Lung microvascular endothelial cell (primary cell): Measurements from ENCODE around the gene RCC2. TPM values are rescaled to one million over a fixed set of nuclear protein-coding genes. Genes with fewer than 3 reads are reported as not detected.
"Not testable (repeated sequence)": the region's sequence is repeated elsewhere in the genome, so short reads cannot be mapped to it uniquely, and the experiment has no call there.

ENCODE experiments used
- DNase-seq, 2 donors: peaks; one replicate each; pipeline versions ENCODE4 v3.0.0 to v3.0.0-alpha.2; 2010; ENCODE audit warnings: low read depth in 2 of 2
- total RNA-seq: library from RNA; depleted of rRNA; stranded (reverse); fragments of >200 nt; gene quantifications from 2 replicates; pipeline ENCODE4 v1.2.1, GENCODE V29; 2014

RCC2 gene
- total RNA-seq, 1 donor from 2014 or later: 80.2 TPM

DNA sequence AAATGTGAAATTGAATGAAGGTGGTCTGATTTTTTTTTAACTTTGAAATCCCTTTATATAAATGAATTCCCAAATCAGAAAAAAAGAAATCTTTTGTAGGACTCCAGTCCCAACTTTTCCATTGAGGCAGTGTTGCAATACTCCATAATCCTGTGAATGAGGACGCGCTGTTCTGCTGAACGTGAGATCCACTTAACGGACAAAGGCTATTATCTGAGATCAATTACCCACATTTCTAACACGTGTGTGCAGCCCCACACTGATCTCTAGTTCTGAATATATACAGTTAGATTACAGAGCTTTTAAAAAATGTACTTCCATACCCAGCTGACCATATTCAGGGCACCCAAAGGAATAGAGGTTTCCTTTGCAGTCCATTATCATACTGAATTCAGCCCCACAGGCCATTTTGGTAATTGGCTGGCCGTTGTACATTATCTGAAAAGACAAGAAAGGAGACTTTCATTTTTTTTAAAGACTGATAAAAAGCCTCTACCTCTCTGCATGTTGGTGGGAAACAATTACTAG, 19.0 kb downstream of the RCC2 start:
- no peak for DNase-seq

DNA sequence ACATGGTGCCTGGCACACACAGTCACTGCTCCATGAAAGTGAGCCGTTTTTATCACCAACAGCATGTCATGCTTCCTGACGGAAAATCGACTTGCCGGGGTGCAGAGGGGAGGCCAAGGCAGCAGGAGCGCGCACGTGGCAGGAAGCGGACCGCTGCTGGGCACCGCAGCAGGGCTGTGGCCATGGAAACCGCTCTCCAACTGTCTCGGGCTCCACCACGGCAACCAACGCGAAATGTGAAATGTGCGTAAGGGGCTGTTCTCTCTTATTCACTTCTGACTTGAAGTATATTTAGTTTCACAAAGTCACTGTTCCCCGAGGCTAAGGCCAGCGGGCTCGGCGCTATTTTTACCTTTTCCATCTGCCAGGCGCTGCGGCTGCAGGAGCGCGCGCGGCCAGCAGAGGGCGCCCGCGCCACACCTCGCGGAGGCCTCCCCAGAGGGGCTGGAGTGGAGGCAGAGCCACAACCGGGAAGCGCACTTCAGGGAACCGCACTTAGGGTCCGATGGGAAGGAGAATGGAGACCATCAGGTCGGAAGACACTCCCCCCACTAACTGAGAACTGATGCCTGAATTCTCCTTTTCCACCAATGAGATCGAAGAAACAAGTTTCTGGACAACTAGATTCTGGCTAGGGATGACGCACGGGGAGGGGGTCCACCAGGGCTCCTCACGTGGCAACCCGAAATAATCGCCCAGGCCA, 19.7 kb downstream of the RCC2 start:
- peak; percentile 60 to 71 for DNase-seq

DNA sequence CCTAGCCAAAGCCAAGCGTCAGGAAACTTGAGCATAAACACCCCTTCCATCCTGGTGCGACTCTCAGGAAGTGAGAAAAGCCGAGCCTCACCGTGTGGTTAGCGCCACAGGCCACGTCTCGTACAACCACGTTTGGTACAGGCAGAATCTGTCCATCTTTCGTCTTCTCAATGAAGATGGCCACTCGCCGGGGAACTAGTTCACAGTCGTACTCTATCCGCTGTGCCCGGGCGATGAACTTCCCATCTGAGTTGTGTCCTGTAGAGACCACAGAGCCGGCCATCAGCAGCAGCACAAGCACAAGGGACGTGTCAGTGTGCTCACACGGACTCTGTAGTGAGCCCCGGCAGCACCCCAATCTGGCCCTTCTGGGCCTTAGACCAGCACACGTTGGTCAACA, 23.1 kb downstream of the RCC2 start:
- no peak for DNase-seq

DNA sequence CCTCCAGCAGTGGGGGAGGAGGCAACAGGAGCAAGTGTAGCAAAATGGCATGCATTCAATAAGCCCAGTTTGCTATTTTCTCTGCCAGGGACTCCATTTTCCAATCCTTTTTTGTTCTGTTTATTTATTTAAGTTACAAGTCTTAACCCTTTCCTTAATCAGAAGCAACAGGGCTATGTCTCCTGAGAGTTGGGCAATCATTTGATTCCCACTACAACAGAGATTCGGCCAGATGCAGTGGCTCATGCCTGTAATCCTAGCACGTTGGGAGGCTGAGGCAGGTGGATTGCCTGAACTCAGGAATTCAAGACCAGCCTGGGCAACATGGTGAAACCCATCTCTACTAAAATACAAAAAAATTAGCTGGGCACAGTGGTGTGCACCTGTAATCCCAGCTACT, 25.5 kb downstream of the RCC2 start:
- no peak for DNase-seq

DNA sequence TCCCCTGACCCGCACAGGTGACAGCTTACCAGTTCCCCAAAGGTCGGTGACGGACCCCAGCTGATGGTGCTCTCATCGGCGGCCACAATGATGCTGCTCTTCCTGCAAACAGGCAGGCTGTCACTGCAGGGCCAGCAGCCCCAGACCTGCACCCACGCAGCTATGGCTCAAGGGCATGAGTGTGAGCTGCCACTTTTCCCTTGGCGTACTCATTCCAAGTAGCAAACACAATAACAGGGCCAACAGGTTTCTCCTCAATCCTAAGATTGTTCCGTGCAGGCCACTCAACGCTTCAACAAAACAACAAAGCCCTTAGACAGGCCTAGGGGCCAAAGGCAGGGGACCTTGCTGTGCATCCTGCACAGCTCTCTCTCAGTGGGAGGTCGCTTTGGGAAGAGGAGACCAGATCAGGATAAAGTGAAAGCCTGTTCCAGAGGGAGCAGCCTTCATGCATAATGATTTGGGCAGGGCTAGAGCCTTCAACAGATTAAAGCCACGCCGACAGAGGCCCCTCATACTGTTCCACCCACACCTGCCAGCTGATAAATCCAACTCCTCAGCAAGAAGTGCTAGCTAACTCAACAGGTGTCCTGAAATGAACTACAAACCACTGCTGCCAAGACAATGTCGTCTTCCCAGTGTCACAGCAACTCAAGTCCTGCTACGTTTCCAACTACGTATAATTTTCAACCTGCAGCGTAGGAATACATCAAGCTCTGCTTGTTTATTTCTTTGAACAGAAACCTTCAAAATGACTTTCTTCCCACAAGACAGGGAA, 27.2 kb downstream of the RCC2 start:
- no peak for DNase-seq

DNA sequence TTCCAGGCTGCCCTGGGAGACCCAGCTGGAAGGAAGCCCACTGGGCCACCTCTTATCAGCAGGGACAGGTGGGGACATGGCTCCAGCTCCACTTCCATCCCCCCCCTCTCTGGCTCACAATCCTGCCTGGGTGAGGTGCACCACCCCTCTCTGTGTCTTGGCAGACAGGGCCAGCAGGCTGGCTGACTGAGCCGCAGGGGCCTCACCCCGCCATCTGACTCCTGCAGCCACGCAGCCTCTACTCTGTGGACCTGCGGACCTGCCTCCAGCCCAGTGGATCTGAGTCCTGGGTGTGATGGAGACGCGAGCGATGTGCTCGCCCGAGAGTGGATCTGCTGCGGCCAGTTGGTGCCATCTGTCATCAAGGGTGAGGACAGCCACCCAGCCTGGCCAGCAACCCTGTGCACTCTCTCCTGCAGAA, 30.1 kb downstream of the RCC2 start:
- no peak for DNase-seq

DNA sequence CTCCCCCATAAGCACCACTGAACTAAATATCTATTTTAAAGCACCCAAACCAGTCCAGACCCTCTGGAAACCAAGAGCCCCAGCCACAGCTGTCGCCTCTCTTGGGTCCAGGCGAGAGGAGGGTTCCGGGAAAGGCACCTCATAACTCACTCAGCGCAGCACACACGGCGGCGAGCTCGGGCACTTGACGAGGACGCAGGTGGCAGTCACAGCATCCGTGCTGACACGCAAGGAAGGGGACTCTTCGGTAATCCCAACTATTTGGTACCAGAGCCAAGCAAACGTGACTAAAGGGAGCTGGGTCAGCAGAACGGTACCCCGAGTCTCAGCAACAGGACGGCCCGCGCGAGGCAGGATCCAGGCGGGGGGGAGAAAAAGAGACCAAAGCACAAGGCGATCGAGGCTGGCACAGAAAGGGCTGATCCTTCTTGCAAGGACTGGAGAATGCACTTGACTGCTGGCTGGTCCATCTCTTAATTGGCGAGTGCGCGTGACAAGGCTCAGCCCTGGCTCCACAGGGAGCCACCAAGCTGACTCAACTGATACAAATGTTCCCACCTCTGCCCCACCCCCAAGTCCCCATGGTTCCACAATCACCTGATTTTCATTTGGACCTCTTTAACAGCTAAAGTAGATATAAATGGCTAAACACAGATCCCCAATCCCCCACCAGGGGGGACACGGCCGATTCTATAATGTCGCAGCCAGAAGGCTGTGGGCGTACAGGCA, 31.5 kb downstream of the RCC2 start:
- not testable (repeated sequence) for DNase-seq

GRCh38 chr1:17406760-17407475, 32.6 kb downstream of the RCC2 start:
- DNase-seq: not testable (repeated sequence)

- peak; percentile 61 to 70 for DNase-seq
Measured at GRCh38 chr1:17405898-17406759, 33.3 kb downstream of the RCC2 start.

DNA sequence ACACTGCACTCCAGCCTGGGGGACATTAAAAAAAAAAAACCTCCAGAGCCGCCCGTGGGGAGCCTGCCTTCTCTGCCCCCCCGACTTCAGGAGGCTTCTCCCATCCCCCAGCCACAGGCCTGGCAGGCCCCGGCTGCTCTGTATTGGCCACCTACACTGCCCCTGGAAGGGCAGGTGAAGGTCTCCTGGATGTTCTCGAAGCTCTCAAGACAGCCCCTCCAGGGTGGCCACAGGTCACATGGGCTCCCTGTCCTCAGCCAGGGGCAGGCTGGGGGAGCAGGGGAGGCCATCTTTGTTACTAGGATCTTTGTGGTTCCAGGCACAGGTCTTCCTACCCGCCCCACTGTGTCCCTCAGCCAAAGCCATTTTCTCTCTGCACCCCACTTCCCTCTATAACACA, 34.7 kb downstream of the RCC2 start:
- DNase-seq: no peak

- DNase-seq: no peak
Measured at GRCh38 chr1:17404034-17404684, 35.3 kb downstream of the RCC2 start.

DNA sequence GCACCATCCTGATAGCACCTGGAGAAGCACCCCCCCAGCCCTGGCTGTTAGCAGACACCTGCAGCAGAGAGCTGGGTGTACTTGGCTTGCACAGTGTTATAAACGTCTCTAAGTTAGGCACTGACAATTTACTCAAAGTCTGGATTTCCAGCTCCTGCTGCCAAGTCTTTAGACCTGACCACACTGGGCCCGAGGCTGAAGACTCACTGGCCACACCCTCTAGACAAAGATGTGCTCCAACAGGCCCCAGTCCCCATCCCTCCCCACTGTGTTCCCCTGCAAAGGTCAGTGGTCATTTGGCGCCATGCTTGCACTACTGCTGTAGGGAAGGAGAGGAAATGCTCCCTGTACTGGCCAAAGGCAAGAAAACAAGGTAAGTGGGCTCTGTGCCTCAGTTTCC, 36.4 kb downstream of the RCC2 start:
- DNase-seq: no peak

GRCh38 chr1:17401841-17402240, 37.6 kb downstream of the RCC2 start:
- DNase-seq: no peak

DNA sequence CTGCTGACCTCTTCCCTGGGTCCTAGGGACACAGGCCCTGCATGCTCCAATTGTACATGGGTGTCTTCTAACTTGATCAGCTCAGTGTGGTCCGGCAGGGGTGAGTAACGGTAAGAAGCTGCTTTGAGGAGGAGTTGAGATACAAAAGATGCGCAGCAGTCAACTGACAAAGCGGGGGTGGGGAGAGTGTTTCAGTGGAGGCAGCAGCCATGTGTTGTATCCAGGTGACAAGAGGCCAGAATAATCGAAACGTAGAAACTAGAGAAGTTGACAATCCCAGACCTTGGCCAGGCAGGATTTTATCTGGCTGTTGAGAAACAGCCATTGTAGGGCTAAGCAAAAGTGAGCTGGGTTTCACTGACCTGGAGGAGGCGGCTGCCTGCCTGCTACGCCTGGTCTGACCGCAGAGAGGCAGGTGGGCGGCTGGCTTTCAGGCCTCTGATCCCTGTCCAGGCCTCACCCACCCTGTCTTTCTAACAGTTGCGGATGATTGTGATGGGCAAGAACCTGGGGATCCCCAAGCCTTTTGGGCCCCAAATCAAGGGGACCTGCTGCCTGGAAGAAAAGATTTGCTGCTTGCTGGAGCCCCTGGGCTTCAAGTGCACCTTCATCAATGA, 38.6 kb downstream of the RCC2 start:
- no peak for DNase-seq

GRCh38 chr1:17397910-17398695, 41.4 kb downstream of the RCC2 start:
- no peak for DNase-seq

DNA sequence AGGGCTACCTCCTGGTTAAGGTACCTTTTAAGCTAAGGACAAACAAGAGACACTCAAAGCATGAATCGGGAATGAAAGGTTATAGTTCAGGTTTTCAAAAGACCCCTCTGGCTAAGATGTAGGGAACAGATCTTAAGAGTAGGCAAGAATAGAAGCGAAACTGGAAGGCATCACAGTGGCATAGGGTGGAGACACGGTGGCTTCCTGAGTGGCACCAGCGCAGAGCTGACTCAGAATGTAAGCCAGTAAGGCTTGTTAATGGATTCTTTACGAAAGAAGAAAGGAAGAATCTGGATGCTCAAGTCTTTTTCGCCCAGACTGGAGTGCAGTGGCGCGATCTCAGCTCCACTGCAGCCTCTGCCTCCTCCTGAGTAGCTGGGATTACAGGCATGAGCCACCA, 46.2 kb downstream of the RCC2 start:
- no peak for DNase-seq

DNA sequence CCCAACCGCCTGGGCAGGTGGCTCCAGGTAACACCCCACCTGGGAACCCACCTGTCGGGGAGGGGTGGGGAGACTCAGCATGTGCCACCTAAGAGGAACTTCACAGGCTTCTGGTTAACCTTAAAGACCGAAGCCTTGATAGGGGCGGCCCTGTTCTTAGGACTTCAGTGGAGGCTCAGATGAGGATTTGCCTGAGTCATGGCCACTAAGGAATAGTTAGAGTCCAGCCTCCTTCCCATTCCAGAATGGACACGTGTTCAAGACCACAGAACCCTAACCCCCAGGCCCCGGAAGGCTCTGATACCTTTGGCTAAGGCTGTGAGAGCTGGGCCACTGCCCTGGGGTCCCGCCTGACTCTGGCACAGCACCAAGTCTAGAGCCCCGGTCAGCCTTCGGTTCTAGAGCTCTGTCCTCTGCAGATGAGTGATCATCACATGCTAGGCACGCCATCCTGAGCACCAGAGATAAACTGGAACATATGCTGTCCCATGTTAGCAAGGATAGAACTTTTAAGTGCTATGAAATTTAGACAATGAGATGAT, 47.2 kb downstream of the RCC2 start:
- no peak for DNase-seq

DNA sequence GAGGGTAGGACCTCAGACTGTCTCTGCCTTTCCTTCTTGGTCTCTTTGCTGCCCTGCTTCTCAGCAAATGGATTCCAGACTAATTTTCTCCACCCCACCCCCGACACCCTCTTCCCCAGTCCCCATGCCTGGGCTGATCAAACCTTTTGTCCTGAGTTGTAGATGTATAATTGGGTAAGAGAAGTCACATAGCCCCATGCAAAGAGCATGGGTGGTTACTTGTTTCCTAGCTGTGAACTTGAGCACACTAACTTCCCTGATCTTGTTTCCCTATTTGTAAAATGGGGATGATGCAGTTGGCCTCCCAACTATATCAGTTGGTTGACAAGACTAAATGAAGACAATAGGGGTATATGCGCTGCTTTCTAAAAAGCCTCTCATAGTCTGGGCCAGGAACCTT, 58.3 kb downstream of the RCC2 start:
- DNase-seq: no peak
